GM19372 (cell line): ENCODE measurements around the gene PDIA5.

Source experiments
- ATAC-seq: cut with Tn5 transposase; IDR thresholded peaks from one replicate; pipeline ENCODE4 v1.9.1; 2021; ENCODE audit warnings: mild to moderate bottlenecking, low read depth, moderate library complexity; ENCODE audit not compliant: unreplicated experiment

PDIA5 gene

DNA sequence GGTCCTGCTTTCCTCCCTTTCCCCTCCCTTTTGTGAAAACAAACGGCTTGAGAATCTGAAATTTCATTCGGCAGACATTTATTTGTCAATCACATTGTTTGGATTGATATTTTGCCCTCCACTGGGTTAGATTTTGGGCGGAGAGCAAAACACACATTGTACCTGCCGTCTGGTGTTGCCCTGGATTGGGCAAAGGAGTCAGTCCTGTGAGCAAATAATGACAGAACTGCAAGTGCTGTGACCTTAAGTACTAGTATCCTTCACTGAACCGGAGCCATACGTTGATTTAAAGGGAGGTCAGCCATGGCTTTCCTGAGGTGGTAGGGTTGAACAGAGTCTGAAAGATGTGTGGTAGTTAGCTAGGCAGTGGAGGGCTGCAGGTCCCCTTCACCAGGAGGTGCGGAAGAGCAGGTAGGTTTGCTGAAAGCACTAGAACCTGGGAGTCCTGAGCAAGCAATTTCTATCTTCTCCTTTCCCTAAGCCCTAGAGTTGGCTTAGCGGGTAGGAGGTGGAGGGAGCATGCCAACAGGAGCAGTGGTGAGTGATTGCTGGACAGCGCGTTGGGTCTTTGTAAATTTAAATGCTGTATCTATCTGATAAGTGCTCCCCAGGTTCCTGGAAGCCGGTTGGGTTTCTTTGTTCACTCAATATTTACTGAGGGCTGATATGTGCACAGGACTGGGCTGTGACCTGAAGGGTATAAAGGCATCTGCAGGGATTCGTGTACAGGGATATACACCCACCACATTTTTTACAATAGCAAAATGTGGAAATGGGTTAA lies 2.0 kb downstream of the PDIA5 start:
- ATAC-seq = no peak

GRCh38 chr3:123070510-123070909 lies 3.7 kb downstream of the PDIA5 start:
- ATAC-seq = no peak

GRCh38 chr3:123071146-123071545 lies 4.3 kb downstream of the PDIA5 start:
- ATAC-seq = no peak

DNA sequence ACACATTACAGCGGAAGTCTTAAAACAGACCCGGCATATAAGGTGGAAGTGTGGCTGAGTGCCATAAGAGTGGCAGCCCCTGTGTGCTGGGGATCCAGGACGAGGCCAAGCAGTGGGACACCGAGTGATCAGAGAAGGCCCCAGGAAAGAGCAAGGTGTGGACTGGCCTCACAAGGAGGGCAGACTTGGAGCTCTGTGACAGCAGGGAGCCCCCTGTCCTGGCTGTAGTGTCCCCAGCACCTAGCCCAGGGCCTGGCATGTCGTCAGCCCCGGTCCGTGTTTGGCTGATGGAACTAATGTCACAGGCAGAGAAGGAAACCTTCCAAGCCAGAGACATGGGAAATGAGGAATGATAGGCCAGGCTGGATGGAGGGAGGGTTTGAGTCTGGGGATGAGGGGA lies 4.8 kb downstream of the PDIA5 start:
- no peak for ATAC-seq

DNA sequence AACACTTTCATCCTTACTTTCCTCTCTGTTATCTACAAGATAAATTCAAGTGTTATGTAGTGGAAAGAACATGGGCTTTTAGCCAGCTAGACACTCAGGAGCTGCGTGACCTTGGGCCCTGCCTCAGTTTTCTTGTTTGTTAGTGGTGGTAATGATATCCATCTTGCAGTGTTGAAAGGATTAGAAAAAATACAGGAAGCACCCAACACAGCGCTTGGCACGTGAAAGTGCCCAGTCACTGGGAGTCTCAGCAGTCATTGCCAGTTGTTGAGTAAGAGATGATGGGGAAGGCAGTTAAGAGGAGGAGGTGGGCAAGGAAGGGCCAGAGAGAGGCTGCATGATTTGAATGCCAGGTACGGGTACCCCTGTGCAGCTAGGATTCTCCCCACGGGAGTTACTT lies 5.3 kb downstream of the PDIA5 start:
- no peak for ATAC-seq

- ATAC-seq = no peak
Measured at GRCh38 chr3:123072564-123072963, 5.7 kb downstream of the PDIA5 start.

DNA sequence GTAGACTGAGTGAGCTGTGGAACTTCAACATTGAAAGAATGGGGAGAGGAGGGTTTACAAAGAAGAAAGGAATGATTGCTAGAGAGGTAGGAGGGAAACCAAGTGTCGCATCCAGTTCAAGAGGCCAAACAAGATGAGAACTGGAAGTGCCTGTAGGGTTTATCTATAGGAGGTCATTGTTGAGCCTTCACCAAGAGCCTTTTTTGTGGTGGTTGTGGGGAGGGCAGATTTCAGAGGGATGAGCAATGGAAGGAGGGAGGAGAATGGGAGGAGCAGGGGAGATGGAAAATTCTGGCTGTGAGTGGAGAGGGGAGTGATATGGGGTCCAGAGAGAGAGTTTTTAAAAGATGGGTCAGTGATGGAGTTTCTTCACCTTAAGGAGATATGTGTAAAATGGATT lies 8.5 kb downstream of the PDIA5 start:
- no peak for ATAC-seq

DNA sequence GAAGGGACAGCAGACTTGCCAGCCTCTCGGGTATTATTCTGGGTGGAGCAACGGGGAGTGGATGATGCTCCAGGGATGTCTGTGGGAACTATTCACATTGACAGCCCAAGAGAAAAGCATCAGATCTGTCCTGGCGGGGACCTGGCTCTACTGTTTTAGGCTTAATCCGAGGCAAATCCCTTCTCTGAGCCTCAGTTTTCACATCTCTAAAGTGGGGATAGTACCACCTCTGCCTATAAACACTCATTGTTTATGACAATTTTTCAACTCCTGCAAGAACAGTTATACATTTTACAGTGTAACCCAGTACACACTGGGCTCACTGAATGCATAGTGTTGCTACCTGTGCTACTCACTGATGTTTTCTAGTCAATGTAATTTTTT lies 9.3 kb downstream of the PDIA5 start:
- ATAC-seq = no peak

DNA sequence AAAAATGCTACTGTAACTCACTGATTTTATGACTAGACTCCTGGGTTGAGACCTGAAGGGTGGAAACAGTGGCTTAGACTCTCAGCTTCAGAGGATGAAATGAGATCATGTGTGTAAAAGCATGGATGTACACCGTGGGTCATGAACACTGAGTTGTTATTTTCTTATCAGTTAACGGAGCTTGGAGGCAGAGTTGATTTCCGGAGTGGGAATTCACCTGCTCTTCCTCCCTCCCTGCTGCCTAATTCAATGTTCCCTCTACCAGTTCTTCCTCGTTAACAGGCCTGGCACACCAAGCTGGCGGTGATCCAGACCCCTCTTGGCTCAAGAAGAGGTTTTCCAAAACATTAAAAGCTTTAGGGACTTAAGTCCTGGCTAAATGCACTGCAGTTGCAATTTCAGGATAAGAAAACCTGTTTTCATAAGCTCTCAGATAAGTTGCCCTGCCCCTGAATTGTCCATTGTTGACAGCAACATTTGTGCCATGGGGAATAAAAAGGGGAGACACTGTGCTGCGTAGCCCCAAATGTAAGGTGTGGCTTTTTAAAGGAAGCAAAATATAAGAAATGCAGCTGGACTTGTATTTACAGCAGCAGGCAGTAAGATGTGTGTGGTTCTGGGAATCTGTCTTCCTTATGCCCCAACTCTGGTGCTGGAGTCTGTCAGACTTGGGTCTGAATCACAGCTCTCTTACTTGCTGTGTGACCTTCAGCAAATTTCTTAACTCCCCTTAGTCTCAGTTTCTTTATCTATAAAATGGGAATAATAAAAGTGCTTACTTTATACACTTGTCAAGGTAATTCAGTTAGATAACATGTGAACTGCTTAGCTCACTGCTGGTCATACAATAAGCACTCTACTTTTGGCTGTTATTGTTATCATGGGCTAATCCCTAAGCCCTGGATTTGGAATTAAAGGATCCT lies 9.9 kb downstream of the PDIA5 start:
- no peak for ATAC-seq

- no peak for ATAC-seq
Measured at GRCh38 chr3:123078101-123078500, 11.3 kb downstream of the PDIA5 start.

DNA sequence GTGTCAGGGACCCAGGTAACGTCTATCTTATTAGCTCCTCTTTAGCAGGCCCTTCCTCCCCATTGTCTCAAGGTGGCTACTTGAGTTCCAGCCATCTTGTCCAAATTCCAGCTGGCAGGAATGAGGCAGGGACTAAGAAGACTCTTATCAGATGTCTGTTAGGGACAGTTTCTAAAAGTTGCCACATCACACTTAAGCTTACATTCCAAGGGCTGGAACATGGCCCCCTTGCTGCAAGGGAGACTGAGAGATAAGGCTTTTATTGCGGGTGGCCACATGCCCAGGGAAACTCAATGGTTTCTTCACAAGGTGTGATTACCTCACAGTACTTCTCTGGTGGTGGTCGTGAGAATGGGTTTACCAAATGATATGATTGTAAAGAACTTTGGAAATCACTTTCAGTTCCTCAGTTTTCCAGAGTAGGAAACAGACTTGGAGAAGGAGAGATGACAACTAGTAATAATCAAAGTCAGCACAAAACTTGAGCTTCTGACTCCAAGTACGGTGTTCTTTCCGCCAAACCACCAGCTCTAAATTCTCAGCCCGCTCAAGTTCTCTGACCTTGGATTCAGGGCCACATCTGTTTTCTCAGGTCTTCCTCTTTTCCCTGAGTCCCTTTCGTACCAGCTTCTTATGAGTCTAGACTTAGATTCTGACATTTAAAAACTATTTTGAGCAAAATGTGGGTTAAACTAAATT lies 14.2 kb downstream of the PDIA5 start:
- no peak for ATAC-seq

GRCh38 chr3:123081718-123082369 lies 15.0 kb downstream of the PDIA5 start:
- ATAC-seq = no peak

- no peak for ATAC-seq
Measured at GRCh38 chr3:123082370-123083065, 15.7 kb downstream of the PDIA5 start.

DNA sequence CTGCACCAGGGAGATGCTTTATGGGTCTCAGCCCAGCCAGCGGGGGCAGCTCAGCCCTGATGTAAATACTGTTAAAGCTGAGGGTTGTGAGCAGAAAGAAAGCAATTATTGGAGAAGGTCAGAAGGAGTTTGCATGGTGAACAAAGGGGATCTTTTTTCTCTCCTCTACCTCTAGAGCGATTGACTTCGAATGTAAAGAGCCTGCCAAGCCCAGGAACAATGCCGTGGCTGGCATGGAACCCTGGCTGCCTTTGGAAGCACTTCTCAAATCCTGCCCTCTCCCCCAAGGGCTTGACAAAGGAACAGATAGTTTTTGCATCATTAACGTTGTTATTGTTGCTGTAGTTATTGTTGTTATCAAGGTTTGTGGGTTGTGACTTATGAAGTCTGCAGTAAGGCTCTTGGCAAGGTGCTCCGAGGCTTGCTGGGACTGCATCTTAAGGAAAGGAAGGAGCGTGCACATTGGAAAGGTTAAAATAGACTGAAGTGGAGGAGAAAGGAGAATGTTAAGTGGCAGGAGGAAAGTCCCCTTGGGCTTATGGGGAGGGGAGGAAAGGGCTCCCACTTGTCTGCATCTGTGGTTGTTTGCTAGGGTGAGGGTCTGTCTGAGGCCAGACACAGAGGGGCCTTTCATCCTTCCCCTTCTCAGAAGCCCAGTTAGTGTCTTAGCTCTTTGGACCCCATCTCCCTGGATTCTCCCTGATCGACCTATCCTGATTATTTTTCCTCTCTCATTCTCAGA lies 16.7 kb downstream of the PDIA5 start:
- ATAC-seq = no peak

DNA sequence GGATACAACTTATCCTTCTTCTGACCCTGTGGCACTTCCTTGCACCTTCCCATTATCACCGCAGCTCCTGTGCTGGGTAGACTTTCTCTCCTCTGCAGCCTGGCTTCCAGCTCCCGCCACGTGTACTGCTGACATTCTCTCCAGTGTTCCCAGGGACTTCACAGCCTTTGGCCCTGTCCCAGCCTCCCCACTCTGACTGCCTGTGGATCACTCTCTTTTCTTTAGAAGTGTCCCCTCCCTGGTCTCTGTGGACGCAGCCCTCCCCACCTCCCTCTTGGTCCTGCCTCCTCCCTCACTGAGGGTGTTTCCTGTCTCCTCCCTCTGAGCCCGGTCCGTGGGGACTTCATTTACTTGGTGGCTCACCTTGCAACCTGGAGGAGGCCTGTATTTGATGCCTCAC lies 17.4 kb downstream of the PDIA5 start:
- ATAC-seq = no peak

DNA sequence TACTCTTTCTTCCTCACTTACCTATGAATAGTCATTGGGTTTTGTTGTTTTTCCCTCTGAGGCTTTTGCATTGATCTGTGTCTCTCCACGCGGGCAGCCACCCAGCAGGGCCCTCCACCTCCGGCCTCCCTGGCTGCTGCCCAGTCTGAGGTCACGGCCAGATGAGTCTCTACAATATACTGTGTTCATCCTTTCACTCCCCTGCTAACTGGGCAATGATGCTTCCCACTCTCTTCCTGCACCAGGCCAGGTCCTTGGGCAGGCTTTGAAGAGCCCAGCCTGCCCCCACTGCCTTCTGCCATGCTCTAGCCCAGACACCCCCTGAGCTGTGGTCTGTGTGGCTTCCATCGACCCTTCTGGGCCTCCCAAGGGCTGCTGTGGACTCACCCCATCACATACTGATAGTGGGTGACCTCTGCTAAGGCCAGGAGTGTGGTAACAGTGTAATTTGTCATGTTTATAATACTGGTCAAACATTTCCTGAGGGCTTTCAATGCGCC lies 18.0 kb downstream of the PDIA5 start:
- no peak for ATAC-seq

- no peak for ATAC-seq
Measured at GRCh38 chr3:123085293-123085931, 18.6 kb downstream of the PDIA5 start.

- ATAC-seq = no peak
Measured at GRCh38 chr3:123085932-123086627, 19.3 kb downstream of the PDIA5 start.
